ENCODE measurements around the gene AGPAT3. TPM values are rescaled to one million over a fixed set of nuclear protein-coding genes. Genes with fewer than 3 reads are reported as not detected.
A peak's percentile ranks its signal among the peaks of the same experiment; 100 is the strongest.
"Not testable (repeated sequence)": the region's sequence is repeated elsewhere in the genome, so short reads cannot be mapped to it uniquely, and the experiment has no call there.

Gene AGPAT3
- total RNA-seq, 1 experiment from 2014 or later: 23.3 TPM

GRCh38 chr21:43882952-43883545 lies 18.0 kb downstream of the AGPAT3 start:
- no peak for DNase-seq (ENCODE audit: low read depth)

GRCh38 chr21:43884012-43884860 lies 19.2 kb downstream of the AGPAT3 start:
- DNase-seq (ENCODE audit: low read depth): no peak

GRCh38 chr21:43884861-43885417 lies 19.9 kb downstream of the AGPAT3 start:
- DNase-seq (ENCODE audit: low read depth): no peak

GRCh38 chr21:43885721-43886120 lies 20.7 kb downstream of the AGPAT3 start:
- DNase-seq (ENCODE audit: low read depth): no peak

- DNase-seq (ENCODE audit: low read depth): no peak
Observed at GRCh38 chr21:43886565-43886964, 21.5 kb downstream of the AGPAT3 start.

GRCh38 chr21:43889069-43889468 lies 24.0 kb downstream of the AGPAT3 start:
- DNase-seq (ENCODE audit: low read depth): no peak

- DNase-seq (ENCODE audit: low read depth): no peak
Observed at GRCh38 chr21:43890042-43890441, 25.0 kb downstream of the AGPAT3 start.

- DNase-seq (ENCODE audit: low read depth): no peak
Observed at GRCh38 chr21:43892334-43892733, 27.3 kb downstream of the AGPAT3 start.

GRCh38 chr21:43892984-43893535 lies 28.0 kb downstream of the AGPAT3 start:
- no peak for DNase-seq (ENCODE audit: low read depth)

- DNase-seq (ENCODE audit: low read depth): no peak
Observed at GRCh38 chr21:43893536-43894205, 28.6 kb downstream of the AGPAT3 start.

GRCh38 chr21:43894206-43894577 lies 29.2 kb downstream of the AGPAT3 start:
- DNase-seq (ENCODE audit: low read depth): no peak

- DNase-seq (ENCODE audit: low read depth): no peak
Observed at GRCh38 chr21:43895196-43895595, 30.2 kb downstream of the AGPAT3 start.

- DNase-seq (ENCODE audit: low read depth): not testable (repeated sequence)
Observed at GRCh38 chr21:43896696-43897299, 31.8 kb downstream of the AGPAT3 start.

GRCh38 chr21:43899307-43900077 lies 34.5 kb downstream of the AGPAT3 start:
- DNase-seq (ENCODE audit: low read depth): no peak

- DNase-seq (ENCODE audit: low read depth): no peak
Observed at GRCh38 chr21:43900078-43900385, 35.0 kb downstream of the AGPAT3 start.

- no peak for DNase-seq (ENCODE audit: low read depth)
Observed at GRCh38 chr21:43900690-43901089, 35.7 kb downstream of the AGPAT3 start.

GRCh38 chr21:43902441-43902840 lies 37.4 kb downstream of the AGPAT3 start:
- DNase-seq (ENCODE audit: low read depth): peak; percentile 10

GRCh38 chr21:43903451-43904091 lies 38.5 kb downstream of the AGPAT3 start:
- DNase-seq (ENCODE audit: low read depth): no peak

- DNase-seq (ENCODE audit: low read depth): no peak
Observed at GRCh38 chr21:43904331-43904781, 39.3 kb downstream of the AGPAT3 start.

GRCh38 chr21:43905726-43906455 lies 40.9 kb downstream of the AGPAT3 start:
- no peak for DNase-seq (ENCODE audit: low read depth)

Measured in RPMI7951 (cell line).